IMR-90 (cell line): ENCODE data around the gene COLEC12. TPM values are rescaled to one million over a fixed set of nuclear protein-coding genes. Genes with fewer than 3 reads are reported as not detected.

ENCODE experiments used
- ATAC-seq: fragments of 200-7000 bp; cut with Tn5 transposase; 2 replicates; pipeline ENCODE4 v1.9.1; 2020; ENCODE audit warnings: low read depth, mild to moderate bottlenecking, moderate library complexity
- BruUV-seq: library from RNA; stranded (reverse); fragments of 400-500 nt; replicated peaks from 2 replicates; lab custom pipeline; 2021; lab: Mats Ljungman, UMichigan
- CTCF ChIA-PET: fragments of 300-600 bp; formaldehyde crosslinking; extraction: SDS; loops from one replicate; lab custom pipeline; 2021; ENCODE audit warnings: antibody characterized with exemption; lab: Yijun Ruan, JAX
- POLR2A ChIA-PET: fragments of 300-600 bp; sonication (Branson Sonifier 250); formaldehyde crosslinking; loops from one replicate; lab custom pipeline; 2022; ENCODE audit warnings: antibody characterized with exemption; ENCODE audit not compliant: unreplicated experiment; lab: Charles Lee
- DNase-seq: peaks from one replicate; pipeline ENCODE4 v3.0.0; 2013
- H2AFZ ChIP-seq: replicated peaks from 2 replicates; pipeline ENCODE3; 2013; ENCODE audit warnings: low read length, mild to moderate bottlenecking; ENCODE audit not compliant: poor library complexity
- H2AK5ac ChIP-seq: 2 replicates; pipeline ENCODE4 v1.6.1; 2013; ENCODE audit warnings: low read depth, low read length, inconsistent platforms
- H2AK9ac ChIP-seq: replicated peaks from 2 replicates; pipeline ENCODE3; 2013; ENCODE audit warnings: mild to moderate bottlenecking, low read depth, low read length, moderate library complexity; ENCODE audit not compliant: poor library complexity
- H2BK120ac ChIP-seq: 2 replicates; pipeline ENCODE4 v1.6.1; 2013; ENCODE audit warnings: low read depth, low read length, inconsistent platforms
- H2BK15ac ChIP-seq: 3 replicates; pipeline ENCODE4 v1.6.1; 2013; ENCODE audit warnings: low read depth, low read length, inconsistent platforms
- H2BK20ac ChIP-seq: 2 replicates; pipeline ENCODE4 v1.6.1; 2013; ENCODE audit warnings: low read depth, mild to moderate bottlenecking, inconsistent platforms, low read length, moderate library complexity
- H2BK5ac ChIP-seq: 2 replicates; pipeline ENCODE4 v1.6.1; 2013; ENCODE audit warnings: mild to moderate bottlenecking, low read depth, low read length, inconsistent platforms; ENCODE audit not compliant: poor library complexity, severe bottlenecking
- H3K14ac ChIP-seq: replicated peaks from 2 replicates; pipeline ENCODE4 v1.6.1; 2013; ENCODE audit warnings: low read depth, low read length, inconsistent platforms
- H3K18ac ChIP-seq: 2 replicates; pipeline ENCODE4 v1.6.1; 2013; ENCODE audit warnings: low read depth, low read length, control low read depth
- H3K23ac ChIP-seq: 2 replicates; pipeline ENCODE4 v1.6.1; 2013; ENCODE audit warnings: low read depth, low read length, inconsistent platforms
- H3K27ac ChIP-seq: 2 replicates; pipeline ENCODE4 v1.5.1; 2013; ENCODE audit warnings: mild to moderate bottlenecking, control low read depth, low read length; ENCODE audit not compliant: insufficient read depth
- H3K27me3 ChIP-seq: 2 replicates; pipeline ENCODE4 v1.6.1; 2013; ENCODE audit warnings: low read length; ENCODE audit not compliant: control insufficient read depth, insufficient read depth
- H3K36me3 ChIP-seq: 2 replicates; pipeline ENCODE4 v1.6.1; 2013; ENCODE audit warnings: low read length, mixed read lengths; ENCODE audit not compliant: control insufficient read depth, insufficient read depth
- H3K4ac ChIP-seq: 2 replicates; pipeline ENCODE4 v1.6.1; 2013; ENCODE audit warnings: low read depth, low read length, inconsistent platforms
- H3K4me1 ChIP-seq: 2 replicates; pipeline ENCODE4 v1.6.1; 2013; ENCODE audit warnings: low read length, mixed read lengths; ENCODE audit not compliant: control insufficient read depth, insufficient read depth
- H3K4me2 ChIP-seq: 2 replicates; pipeline ENCODE4 v1.6.1; 2013; ENCODE audit warnings: low read depth, mild to moderate bottlenecking, control low read depth, low read length, moderate library complexity
- H3K4me3 ChIP-seq: 2 replicates; pipeline ENCODE4 v1.5.1; 2013; ENCODE audit warnings: low read depth, mild to moderate bottlenecking, control low read depth, low read length, moderate library complexity; ENCODE audit not compliant: insufficient read depth
- H3K56ac ChIP-seq: 2 replicates; pipeline ENCODE4 v1.6.1; 2013; ENCODE audit warnings: low read length, inconsistent platforms; ENCODE audit not compliant: insufficient read depth; ENCODE audit errors: extremely low read depth
- H3K79me1 ChIP-seq, 2 experiments: 2 replicates each; pipeline ENCODE4 v1.6.1; 2013; ENCODE audit warnings: low read length in 2 of 2, inconsistent platforms in 1 of 2, low read depth in 1 of 2
- H3K9ac ChIP-seq: 2 replicates; pipeline ENCODE4 v1.6.1; 2013; ENCODE audit warnings: low read depth, low read length, control low read depth
- H3K9me1 ChIP-seq: 2 replicates; pipeline ENCODE4 v1.6.1; 2013; ENCODE audit warnings: low read length, inconsistent platforms; ENCODE audit not compliant: insufficient read depth
- H3K9me3 ChIP-seq: 2 replicates; pipeline ENCODE4 v1.6.1; 2013; ENCODE audit warnings: low read length; ENCODE audit not compliant: control insufficient read depth, insufficient read depth
- H4K20me1 ChIP-seq: 2 replicates; pipeline ENCODE4 v1.6.1; 2013; ENCODE audit warnings: low read length, inconsistent platforms; ENCODE audit not compliant: insufficient read depth
- H4K5ac ChIP-seq: 2 replicates; pipeline ENCODE4 v1.6.1; 2013; ENCODE audit warnings: mild to moderate bottlenecking, low read depth, low read length, control low read depth
- H4K8ac ChIP-seq, 2 experiments: 2 replicates each; pipeline ENCODE4 v1.6.1; 2013; ENCODE audit warnings: low read depth in 2 of 2, low read length in 2 of 2, control low read depth in 1 of 2, inconsistent platforms in 1 of 2
- H4K91ac ChIP-seq: 2 replicates; pipeline ENCODE4 v1.6.1; 2013; ENCODE audit warnings: low read depth, low read length, inconsistent platforms; ENCODE audit not compliant: insufficient read depth
- BHLHE40 ChIP-seq: fragments of 150-350 bp; IDR thresholded peaks from 2 replicates; pipeline ENCODE4 v1.6.1; 2016; ENCODE audit warnings: mild to moderate bottlenecking, low read depth, low read length
- CEBPB ChIP-seq: IDR thresholded peaks from 2 replicates; pipeline ENCODE4 v1.6.1; 2012; ENCODE audit warnings: low read depth, low read length, improper control_type of control experiment
- CHD1 ChIP-seq: IDR thresholded peaks from 2 replicates; pipeline ENCODE4 v1.6.1; 2012; ENCODE audit warnings: low read depth, low read length, improper control_type of control experiment
- CTCF ChIP-seq: conservative IDR thresholded peaks from 2 replicates; pipeline ENCODE4 v1.5.1; 2012; ENCODE audit warnings: mild to moderate bottlenecking, low read depth, low read length, improper control_type of control experiment
- ELK1 ChIP-seq: fragments of 150-350 bp; IDR thresholded peaks from 2 replicates; pipeline ENCODE4 v1.6.1; 2016; ENCODE audit warnings: low read depth, mild to moderate bottlenecking, low read length, moderate library complexity, borderline replicate concordance
- FOS ChIP-seq: fragments of 150-350 bp; IDR thresholded peaks from 2 replicates; pipeline ENCODE4 v1.6.1; 2016; ENCODE audit warnings: low read depth, low read length
- MAFK ChIP-seq: IDR thresholded peaks from 2 replicates; pipeline ENCODE4 v1.6.1; 2012; ENCODE audit warnings: low read depth, low read length, improper control_type of control experiment
- MAZ ChIP-seq: IDR thresholded peaks from 2 replicates; pipeline ENCODE4 v1.6.1; 2012; ENCODE audit warnings: low read depth, mild to moderate bottlenecking, low read length, improper control_type of control experiment, moderate library complexity, borderline replicate concordance
- NFE2L2 ChIP-seq: fragments of 150-350 bp; IDR thresholded peaks from 2 replicates; pipeline ENCODE4 v1.6.1; 2016; ENCODE audit warnings: low read depth, mild to moderate bottlenecking, low read length
- POLR2A ChIP-seq: IDR thresholded peaks from 2 replicates; pipeline ENCODE4 v1.6.1; 2012; ENCODE audit warnings: mild to moderate bottlenecking, low read depth, low read length
- RCOR1 ChIP-seq: IDR thresholded peaks from 2 replicates; pipeline ENCODE4 v1.6.1; 2012; ENCODE audit warnings: mild to moderate bottlenecking, low read length, improper control_type of control experiment; ENCODE audit not compliant: insufficient replicate concordance
- USF2 ChIP-seq: fragments of 150-350 bp; IDR thresholded peaks from 2 replicates; pipeline ENCODE4 v1.6.1; 2017; ENCODE audit warnings: mild to moderate bottlenecking, antibody characterized with exemption, low read length, low read depth
- WGBS, 2 experiments: methylation state at CpG; one replicate each; pipeline versions ENCODE4 v1.1.5 to v1.1.7; 2013; ENCODE audit warnings: missing lambda C conversion rate in 2 of 2; ENCODE audit not compliant: insufficient read length in 1 of 2; ENCODE audit errors: extremely low coverage in 2 of 2; 5-methylcytosine and 5-hydroxymethylcytosine counted together
- dilution Hi-C: fragments of 300-500 bp; cut with HindIII; formaldehyde crosslinking; loops from one replicate; pipeline ENCODE4 v1.14.3; 2018; ENCODE audit warnings: low sequenced_read_pairs; ENCODE audit not compliant: unreplicated experiment
- in situ Hi-C: fragments of 300-500 bp; cut with MboI; formaldehyde crosslinking; loops from 3 replicates; pipeline ENCODE4 v1.14.3; 2019; ENCODE audit warnings: low sequenced_read_pairs, inconsistent platforms, mixed read lengths
- intact Hi-C: fragments of 100-400 bp; cut with micrococcal nuclease; formaldehyde crosslinking; loops from 2 replicates; pipeline ENCODE4 v1.10.0; 2022
- polyA plus RNA-seq, 3 experiments: library from polyadenylated mRNA; depleted of rRNA; stranded (reverse); fragments of >200 nt; gene quantifications; 2 replicates each; pipeline ENCODE4 v1.2.3, GENCODE V29; 2012; ENCODE audit warnings: low replicate concordance in 1 of 3
- total RNA-seq: library from RNA; depleted of rRNA; stranded (reverse); fragments of >200 nt; gene quantifications from 2 replicates; pipeline ENCODE4 v1.2.3, GENCODE V29; 2012

The COLEC12 gene
- total and polyA plus RNA-seq, 2 of the 4 experiments (the other 2 are of a cell fraction): 1.0 to 2.3 TPM

- TF ChIP-seq MAFK (peak; percentile 61; the same call in 1 of the 2 replicates), CEBPB (no peak), NFE2L2 (no peak)
Measured at GRCh38 chr18:267688-268552, 232.6 kb downstream of the COLEC12 start, which contains the start of gene THOC1 (continued).

GRCh38 chr18:267380-267687 lies 233.2 kb downstream of the COLEC12 start:
- intact Hi-C loops: loop anchor here (5.0 kb wide), 1 partner anchor 350 kb away; no protein-coding TSS in a partner anchor
- TF ChIP-seq ELK1: no peak
- no peak for TF ChIP-seq MAFK
- TF ChIP-seq POLR2A: no peak
- no peak for TF ChIP-seq USF2
- TF ChIP-seq FOS: no peak
- TF ChIP-seq MAZ: no peak
- no peak for TF ChIP-seq NFE2L2
- TF ChIP-seq RCOR1: no peak
- TF ChIP-seq BHLHE40: no peak
- TF ChIP-seq CHD1: no peak
- TF ChIP-seq CTCF: no peak

More at GRCh38 chr18:267380-267687, 233.2 kb downstream of the COLEC12 start:
- no peak overlapping the region for H2BK20ac ChIP-seq
- peak overlapping the region; percentile 96 for H3K4me2 ChIP-seq
- DNase-seq: no peak
- no peak; the same call in 1 of the 2 replicates for ATAC-seq
- no peak overlapping the region; the same call in 1 of the 2 replicates for H4K91ac ChIP-seq
- in situ Hi-C loops: no loop called here
- no peaks in the 10 kb centered on the region for H3K27me3 ChIP-seq
- no peaks in the 10 kb centered on the region for H4K20me1 ChIP-seq
- ChIA-PET CTCF (no interaction called here), POLR2A (no interaction called here)
- peaks cover 5% of the 10 kb centered on the region for H3K36me3 ChIP-seq
- peak overlapping the region; percentile 50; the same call in 1 of the 2 replicates for H3K56ac ChIP-seq
- H3K14ac ChIP-seq: peak overlapping the region; percentile 76
- H3K79me1 ChIP-seq: peaks cover 21 to 33% of the 10 kb centered on the region in 2 experiments
- H2AK5ac ChIP-seq: 0 out of 2 replicates have a peak overlapping the region, but pooled peaks have one; percentile 49
- no peaks in the 10 kb centered on the region for H3K9me3 ChIP-seq
- H2BK5ac ChIP-seq: no peak overlapping the region
- no peak overlapping the region for H2BK15ac ChIP-seq
- H3K4ac ChIP-seq: peak overlapping the region; percentile 83
- BruUV-seq: no TSS peak
- peak overlapping the region; percentile 88 for H2AK9ac ChIP-seq
- peak overlapping the region; percentile 74 for H3K23ac ChIP-seq
- dilution Hi-C loops: no loop called here
- H3K18ac ChIP-seq: no peak overlapping the region
- peaks cover 4% of the 10 kb centered on the region for H3K4me1 ChIP-seq
- peak overlapping the region; percentile 79 for H4K5ac ChIP-seq
- H2AFZ ChIP-seq: peak overlapping the region; percentile 99
- no peak overlapping the region for H2BK120ac ChIP-seq
- H3K9me1 ChIP-seq: no peaks in the 10 kb centered on the region
- WGBS, 2 experiments: no CpG with 5 or more reads among the region's 9 CpGs
- H3K27ac ChIP-seq: peak overlapping the region; percentile 80
- H3K4me3 ChIP-seq: peak overlapping the region; percentile 92
- H3K9ac ChIP-seq: peak overlapping the region; percentile 87
- H4K8ac ChIP-seq: peak overlapping the region; percentile 95 to 96
